ENCODE data around the gene SAPCD2. TPM values are rescaled to one million over a fixed set of nuclear protein-coding genes. Genes with fewer than 3 reads are reported as not detected.

Gene SAPCD2
- total and polyA plus RNA-seq, 2 of the 8 experiments (the other 6 are each of a cell fraction or from before 2014, with no cell fraction given) = 12.7 to 32.1 TPM

DNA sequence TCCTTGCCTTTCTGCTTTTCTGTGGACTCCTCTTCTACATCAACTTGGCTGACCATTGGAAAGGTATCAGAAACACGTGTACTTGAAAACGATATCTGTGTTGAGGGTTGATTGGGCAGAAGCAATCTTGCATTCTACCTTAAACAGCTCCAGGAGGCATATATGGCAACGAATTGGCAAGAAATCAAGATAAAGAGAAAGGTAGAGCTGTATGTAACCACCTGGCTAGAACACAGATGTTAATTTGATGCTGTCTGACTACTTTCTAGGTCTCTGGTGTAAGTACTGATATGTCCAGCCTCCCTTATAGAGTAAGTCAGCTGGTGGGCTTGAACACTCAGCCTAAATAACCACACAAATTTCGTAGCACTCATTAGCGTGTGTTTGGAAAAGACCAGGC, 17.8 kb upstream of the SAPCD2 start:
- Histone ChIP-seq H3K27me3 (replicated peaks in 1 of 4; ENCODE audit: control insufficient read depth in 3 of 4, extremely low read depth in 1 of 4, insufficient read depth in 3 of 4, low read length in 3 of 4) (peaks cover 0 to 9% (median 3%) of the 10 kb centered on the region in 4 experiments; a peak in 5 of 7 replicates), H4K8ac (ENCODE audit: extremely low read depth, insufficient read depth, low read length) (no peak overlapping the region), H2BK15ac (ENCODE audit: low read length) (no peak overlapping the region), H3K14ac (ENCODE audit: insufficient read length) (no peak overlapping the region), H3K27ac (ENCODE audit: low read depth, low read length) (no peak overlapping the region), H4K91ac (replicated peaks; ENCODE audit: insufficient read length, low read length) (no peak overlapping the region), H3K4me2 (ENCODE audit: insufficient read depth in 1 of 2, low read depth in 2 of 2, low read length in 2 of 2) (peak overlapping the region; percentile 83 to 94), H3K4ac (replicated peaks; ENCODE audit: insufficient read length, low read depth, low read length) (no peak overlapping the region), H3K4me3 (ENCODE audit: extremely low read depth in 1 of 4, insufficient read depth in 2 of 4, low read depth in 3 of 4, low read length in 4 of 4) (peak overlapping the region in 1 of 4 experiments; percentile 70; a peak in 2 of 8 replicates), H2AK5ac (ENCODE audit: low read depth, low read length) (no peak overlapping the region), H4K5ac (ENCODE audit: insufficient read length, low read depth, low read length) (no peak overlapping the region), H3K18ac (ENCODE audit: extremely low read depth, low read length) (no peak overlapping the region), H3K23me2 (ENCODE audit: low read depth, low read length) (peaks cover 12% of the 10 kb centered on the region; the same call in 1 of the 2 replicates), H3K9me3 (ENCODE audit: insufficient read depth in 2 of 2, low read depth in 1 of 2, low read length in 1 of 2) (no peaks in the 10 kb centered on the region), H2BK120ac (replicated peaks; ENCODE audit: low read depth, low read length) (no peak overlapping the region), H3K56ac (replicated peaks; ENCODE audit: insufficient read length, low read depth, low read length) (no peak overlapping the region), H3K23ac (ENCODE audit: insufficient read length) (no peak overlapping the region), H2BK12ac (ENCODE audit: low read depth, low read length) (no peak overlapping the region), H2AFZ (ENCODE audit: low read length) (no peak overlapping the region), H3K36me3 (ENCODE audit: control insufficient read depth in 2 of 4, insufficient read depth in 4 of 4, low read length in 3 of 4) (no peaks in the 10 kb centered on the region; a peak in 1 of 8 replicates), H2BK20ac (ENCODE audit: low read length) (no peak overlapping the region), H3K79me2 (ENCODE audit: control insufficient read depth in 1 of 2, insufficient read depth in 2 of 2, low read length in 2 of 2) (no peaks in the 10 kb centered on the region), H3K79me1 (ENCODE audit: low read depth, low read length) (no peaks in the 10 kb centered on the region), H4K20me1 (replicated peaks in 1 of 2; ENCODE audit: control insufficient read depth in 1 of 2, insufficient read depth in 2 of 2, low read length in 2 of 2) (no peaks in the 10 kb centered on the region), H3K9ac (replicated peaks in 1 of 4; ENCODE audit: extremely low read depth in 1 of 4, low read depth in 3 of 4, low read length in 3 of 4) (no peak overlapping the region), H3K4me1 (replicated peaks in 1 of 4; ENCODE audit: control insufficient read depth in 3 of 4, insufficient read depth in 4 of 4, low read length in 3 of 4) (peaks cover 0 to 10% (median 4%) of the 10 kb centered on the region in 4 experiments; a peak in 4 of 7 replicates), H2BK5ac (ENCODE audit: low read depth, low read length) (no peak overlapping the region)
- ChIA-PET POLR2A (ENCODE audit: partially characterized antibody) (interaction anchor here (0.6 to 1.3 kb wide), 4 partner anchors 11 to 310 kb away, joined by 3 to 4 read pairs (median 3); partner anchors contain the start of gene UAP1L1), CTCF (ENCODE audit: partially characterized antibody) (interaction anchor here (0.6 to 7.8 kb wide), 6 partner anchors 21 to 149 kb away, joined by 3 to 80 read pairs (median 4); partner anchors contain the start of gene SAPCD2)
- FAIRE-seq (no peak), DNase-seq (ENCODE audit: low read depth in 1 of 2, low spot score in 2 of 2) (no peak)
- TF ChIP-seq RNF2 (IDR thresholded peaks at IDR 0.05; ENCODE audit: borderline replicate concordance, low read depth, low read length, missing control alignments, poor library complexity, severe bottlenecking) (no peak), CEBPB (IDR thresholded peaks at IDR 0.05; ENCODE audit: low read depth, low read length) (no peak), TBP (IDR thresholded peaks at IDR 0.05; ENCODE audit: low read depth, low read length) (no peak), RXRA (IDR thresholded peaks at IDR 0.05; ENCODE audit: insufficient read depth, low read depth, low read length) (no peak), TAF1 (IDR thresholded peaks at IDR 0.05; ENCODE audit: low read depth, low read length) (no peak), YY1 (IDR thresholded peaks at IDR 0.05; ENCODE audit: low read depth, low read length) (no peak), GABPA (IDR thresholded peaks at IDR 0.05; ENCODE audit: borderline replicate concordance, insufficient read depth, low read length) (no peak)
- WGBS, 2 experiments (ENCODE audit: extremely low coverage in 1 of 2, insufficient coverage in 1 of 2, insufficient read length in 1 of 2, insufficient replicate concordance in 2 of 2, low coverage in 1 of 2, low lambda C conversion rate in 2 of 2, missing lambda C conversion rate in 1 of 2) = 85% methylated on average over 5 of the region's 5 CpGs; no CpG with 5 or more reads in 1 of the 2 experiments
